Myocyte (in vitro differentiated cells): Measurements from ENCODE around the gene CRYZ. TPM values are rescaled to one million over a fixed set of nuclear protein-coding genes. Genes with fewer than 3 reads are reported as not detected.

Source experiments
- DNase-seq: peaks from one replicate; pipeline ENCODE4 v3.0.0-alpha.2; 2012; ENCODE audit warnings: low read depth
- total RNA-seq: library from RNA; depleted of rRNA; stranded (reverse); fragments of >200 nt; gene quantifications from 2 replicates; pipeline ENCODE4 v1.2.3, GENCODE V29; 2014

Gene CRYZ
- total RNA-seq, 1 donor from 2014 or later = 44.3 TPM

GRCh38 chr1:74731399-74732052, 1.3 kb downstream of the CRYZ start:
- DNase-seq = no peak

DNA sequence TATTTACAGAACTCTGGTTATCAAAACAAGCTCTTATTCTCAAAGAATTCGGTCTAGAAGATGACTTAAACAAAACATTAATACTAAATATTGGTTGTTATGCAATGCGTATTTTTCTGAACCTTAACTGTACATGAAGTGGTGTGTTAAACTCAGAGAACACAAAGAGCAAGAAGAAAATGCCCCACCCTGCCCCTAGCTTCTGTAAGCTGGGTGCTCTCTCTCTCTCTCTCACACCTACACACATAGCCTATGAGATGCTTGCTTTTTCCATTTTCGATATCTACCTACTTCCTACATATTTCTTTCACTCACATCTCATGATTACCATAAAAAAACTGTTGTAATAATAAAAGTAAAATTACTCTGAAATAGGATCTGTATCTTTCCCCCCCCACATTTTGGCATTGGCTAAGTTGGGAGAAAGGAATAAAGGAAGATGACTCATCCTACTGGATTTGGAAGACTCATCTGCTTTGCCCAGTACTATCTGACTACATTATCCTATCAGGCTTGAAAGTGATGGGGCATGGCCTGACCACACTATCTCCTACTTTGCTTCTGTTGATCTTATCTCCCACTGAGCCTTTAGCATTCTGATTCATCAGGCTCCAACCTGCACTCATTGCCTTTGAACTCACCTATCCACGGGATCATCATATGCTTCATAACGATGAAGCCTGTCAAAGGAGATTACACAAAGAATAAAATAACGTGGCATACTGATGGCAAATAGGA, 2.9 kb downstream of the CRYZ start:
- DNase-seq = peak; percentile 71

DNA sequence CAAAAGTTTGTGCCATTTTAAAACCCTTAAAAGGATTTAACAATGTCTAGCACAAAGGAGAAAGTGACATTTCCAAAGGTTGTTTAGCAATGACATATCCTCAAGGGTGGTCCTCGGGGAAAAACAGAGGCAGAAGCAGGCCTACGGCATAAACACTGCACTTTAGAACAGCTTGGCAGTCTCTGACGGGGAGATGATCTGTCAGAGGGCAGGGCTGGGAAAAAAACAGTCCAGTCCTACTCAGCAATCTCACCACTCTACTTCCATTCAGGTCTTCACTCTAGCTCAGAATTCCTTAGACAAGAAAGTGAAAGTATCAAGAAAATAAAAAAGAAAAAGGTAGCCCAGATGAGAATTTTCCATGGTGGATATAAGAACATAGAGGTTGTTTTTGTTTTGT, 4.1 kb downstream of the CRYZ start:
- DNase-seq = no peak

GRCh38 chr1:74726063-74726462, 6.8 kb downstream of the CRYZ start:
- no peak for DNase-seq

GRCh38 chr1:74717626-74718025, 15.2 kb downstream of the CRYZ start:
- no peak for DNase-seq

- no peak for DNase-seq
Measured at GRCh38 chr1:74716822-74717221, 16.0 kb downstream of the CRYZ start.

- no peak for DNase-seq
Measured at GRCh38 chr1:74715806-74716205, 17.0 kb downstream of the CRYZ start.

DNA sequence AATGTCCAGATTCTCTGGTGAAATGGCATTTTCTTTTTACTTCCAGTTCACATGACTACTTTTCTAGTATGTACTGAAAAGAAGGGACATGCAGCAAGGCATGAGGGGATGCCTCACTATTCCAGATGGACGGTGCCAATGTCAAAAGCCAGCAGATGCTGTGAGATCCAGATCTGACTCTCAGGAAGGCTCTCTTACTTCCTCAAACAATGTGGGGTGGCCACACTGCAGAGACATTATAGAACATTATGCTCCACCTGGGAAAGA, 17.7 kb downstream of the CRYZ start:
- no peak for DNase-seq

DNA sequence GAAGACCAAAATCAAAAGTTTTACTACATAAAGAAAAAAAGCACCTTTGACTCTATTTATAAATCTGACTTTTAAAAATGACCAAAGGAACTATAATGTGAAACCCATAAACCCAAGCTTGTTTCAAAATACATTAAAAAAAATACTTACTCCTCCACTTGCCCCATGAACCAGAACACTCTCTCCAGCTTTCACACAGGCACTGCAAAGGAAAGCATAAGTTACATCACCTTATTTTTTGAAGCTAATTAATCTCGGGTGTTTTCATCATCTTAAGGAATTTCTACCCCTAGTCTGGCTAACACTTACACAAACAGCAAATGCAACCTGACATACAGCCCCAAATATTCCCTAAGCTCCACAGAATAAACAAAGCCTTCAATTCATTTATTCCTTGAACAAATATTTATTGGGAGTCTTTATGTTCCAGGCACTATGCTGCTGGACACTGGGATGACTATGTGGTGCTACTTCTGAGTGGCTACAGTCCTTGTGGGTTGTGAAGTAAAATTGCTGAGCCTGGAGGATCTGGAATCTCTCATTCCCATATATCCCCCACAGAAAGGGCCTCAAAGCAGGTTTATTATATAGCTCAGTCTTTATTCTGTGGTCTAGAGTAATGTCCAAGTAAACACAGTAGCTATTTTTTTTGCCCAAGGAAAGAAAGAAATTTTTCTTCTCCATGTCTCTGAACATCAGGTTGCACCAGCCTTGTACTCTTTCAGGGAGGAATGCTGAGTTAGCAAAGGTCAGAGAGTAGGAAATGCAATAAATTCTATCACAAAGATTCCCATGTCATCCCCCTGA, 18.2 kb downstream of the CRYZ start:
- no peak for DNase-seq

DNA sequence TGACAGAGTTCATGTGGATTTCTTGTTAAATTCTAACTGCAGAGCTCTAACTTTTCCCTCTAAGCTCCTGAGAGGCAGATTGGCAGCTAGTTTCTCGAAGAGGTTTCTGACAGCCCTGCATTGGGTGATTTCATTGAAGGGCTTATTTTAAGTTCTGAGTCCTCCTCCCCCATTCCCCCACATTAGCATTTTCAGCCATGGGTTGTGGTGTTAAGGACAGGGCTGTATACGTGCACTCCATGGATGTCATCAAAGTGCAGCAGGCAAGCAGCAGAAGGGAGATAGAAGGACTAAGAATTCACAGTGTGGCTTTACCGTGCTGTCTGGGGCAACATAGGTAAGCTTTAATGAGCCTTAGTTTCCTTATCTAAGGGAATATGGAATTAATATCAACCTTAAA, 19.0 kb downstream of the CRYZ start:
- no peak for DNase-seq

- DNase-seq = no peak
Measured at GRCh38 chr1:74712881-74713280, 20.0 kb downstream of the CRYZ start.

- no peak for DNase-seq
Measured at GRCh38 chr1:74703386-74704182, 29.3 kb downstream of the CRYZ start.

GRCh38 chr1:74699331-74699730, 33.5 kb downstream of the CRYZ start:
- DNase-seq = peak; percentile 4

DNA sequence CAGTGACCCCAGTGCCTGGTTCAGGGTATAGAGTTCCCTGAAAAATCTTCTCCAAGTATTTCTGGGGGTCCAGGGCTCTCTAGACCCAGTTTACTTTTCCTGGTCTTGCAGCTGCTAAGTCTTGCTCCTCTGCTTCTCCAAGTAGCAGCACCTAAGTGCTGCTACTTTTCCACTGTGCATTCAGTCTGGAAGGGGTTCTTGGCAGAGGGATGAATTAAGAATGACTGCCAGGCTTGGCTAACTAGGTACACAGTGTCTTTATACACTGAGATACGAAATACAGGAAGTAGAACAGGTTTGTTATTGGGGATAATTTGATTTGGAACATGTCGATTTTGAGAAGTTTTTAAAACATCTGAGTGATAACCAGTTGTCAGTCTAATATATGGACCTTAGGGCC, 35.0 kb downstream of the CRYZ start:
- DNase-seq = no peak

GRCh38 chr1:74693473-74693872, 39.4 kb downstream of the CRYZ start:
- DNase-seq = no peak

GRCh38 chr1:74690909-74691308, 41.9 kb downstream of the CRYZ start:
- DNase-seq = no peak

DNA sequence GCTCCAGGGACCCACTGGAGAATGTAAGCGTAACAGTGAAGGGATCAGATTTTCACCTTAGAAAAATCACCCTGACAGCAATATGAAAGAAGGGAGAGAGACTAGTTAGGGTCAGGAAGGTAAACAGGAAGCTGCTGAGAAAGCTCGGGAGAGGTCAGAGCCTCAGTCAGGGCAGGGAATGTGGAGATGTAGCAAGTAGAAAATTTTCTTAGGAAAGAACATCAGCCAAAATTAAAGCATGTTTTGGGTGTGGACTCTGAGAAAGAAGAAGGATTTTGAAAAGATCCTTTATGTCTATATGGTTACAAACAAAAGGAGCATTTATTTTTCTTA, 42.5 kb downstream of the CRYZ start:
- no peak for DNase-seq

GRCh38 chr1:74689621-74690363, 43.1 kb downstream of the CRYZ start:
- peak; percentile 77 for DNase-seq

DNA sequence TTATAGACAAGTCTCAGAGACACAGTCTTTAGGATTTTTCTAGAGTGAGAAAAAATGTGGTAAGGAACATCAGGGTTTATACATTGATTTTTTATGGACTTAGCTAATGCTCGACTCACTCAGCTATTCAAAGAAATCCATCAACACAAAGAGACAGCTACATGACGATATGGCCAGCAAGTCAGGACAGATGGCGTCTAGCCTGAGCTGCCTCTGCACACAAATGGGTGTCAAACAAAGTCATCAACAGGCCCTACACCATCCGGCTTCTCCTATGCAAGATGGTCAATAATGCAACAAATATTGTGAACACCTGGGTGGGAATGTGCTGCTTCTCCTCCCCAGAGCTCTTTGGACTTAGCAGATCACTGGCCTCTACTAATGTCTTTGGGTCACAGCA, 45.9 kb downstream of the CRYZ start:
- DNase-seq = no peak

- DNase-seq = no peak
Measured at GRCh38 chr1:74684301-74684700, 48.5 kb downstream of the CRYZ start.

GRCh38 chr1:74683656-74684055, 49.2 kb downstream of the CRYZ start:
- no peak for DNase-seq
